SK-N-SH (cell line): ENCODE measurements around the gene PHACTR3.

ENCODE experiments used
- CHD2 ChIP-seq: fragments of 150-350 bp; IDR thresholded peaks from 2 replicates; pipeline ENCODE4 v1.6.1; 2018; ENCODE audit warnings: low read length; ENCODE audit not compliant: partially characterized antibody
- CTCF ChIP-seq: fragments of 200-600 bp; sonication (generic); IDR thresholded peaks from 2 replicates; pipeline ENCODE4 v1.6.1; 2017; ENCODE audit warnings: antibody characterized with exemption, mild to moderate bottlenecking, moderate library complexity
- EP300 ChIP-seq, 2 experiments: IDR thresholded peaks; 2 replicates each; pipeline versions ENCODE4 v1.4.0 to v1.6.1; 2012; ENCODE audit warnings: borderline replicate concordance in 1 of 2, low read depth in 1 of 2, low read length in 1 of 2
- EZH2phosphoT487 ChIP-seq: fragments of 200-600 bp; sonication (generic); IDR thresholded peaks from 2 replicates; pipeline ENCODE4 v1.6.1; 2017; ENCODE audit warnings: low read depth, mixed run types, mild to moderate bottlenecking, antibody characterized with exemption, moderate library complexity, borderline replicate concordance
- FOXM1 ChIP-seq: IDR thresholded peaks from 2 replicates; pipeline ENCODE4 v1.4.0; 2012; ENCODE audit warnings: low read depth, mild to moderate bottlenecking
- GATA2 ChIP-seq: sonication (generic); formaldehyde crosslinking; IDR thresholded peaks from 2 replicates; pipeline ENCODE4 v1.5.0; 2020; ENCODE audit warnings: mild to moderate bottlenecking, missing genetic modification reagents
- POLR2AphosphoS5 ChIP-seq: IDR thresholded peaks from 2 replicates; pipeline ENCODE4 v1.6.1; 2012; ENCODE audit warnings: low read depth, low read length
- RFX5 ChIP-seq: IDR thresholded peaks from 2 replicates; pipeline ENCODE4 v1.6.1; 2012; ENCODE audit warnings: mild to moderate bottlenecking, improper control_type of control experiment, low read length
- RXRA ChIP-seq: IDR thresholded peaks from 2 replicates; pipeline ENCODE4 v1.4.0; 2012; ENCODE audit warnings: low read depth, mild to moderate bottlenecking, borderline replicate concordance
- TAF1 ChIP-seq: IDR thresholded peaks from 2 replicates; pipeline ENCODE4 v1.6.1; 2012; ENCODE audit warnings: low read depth, mild to moderate bottlenecking, low read length, moderate library complexity, borderline replicate concordance
- TF ChIP-seq, protein P1 (sequence below): IDR thresholded peaks from 2 replicates; pipeline ENCODE4 v1.4.0; 2012; ENCODE audit warnings: low read depth, borderline replicate concordance
- TF ChIP-seq, protein P2 (sequence below): IDR thresholded peaks from 2 replicates; pipeline ENCODE4 v1.6.1; 2012; ENCODE audit warnings: mild to moderate bottlenecking, low read depth, low read length, moderate library complexity

DNA sequence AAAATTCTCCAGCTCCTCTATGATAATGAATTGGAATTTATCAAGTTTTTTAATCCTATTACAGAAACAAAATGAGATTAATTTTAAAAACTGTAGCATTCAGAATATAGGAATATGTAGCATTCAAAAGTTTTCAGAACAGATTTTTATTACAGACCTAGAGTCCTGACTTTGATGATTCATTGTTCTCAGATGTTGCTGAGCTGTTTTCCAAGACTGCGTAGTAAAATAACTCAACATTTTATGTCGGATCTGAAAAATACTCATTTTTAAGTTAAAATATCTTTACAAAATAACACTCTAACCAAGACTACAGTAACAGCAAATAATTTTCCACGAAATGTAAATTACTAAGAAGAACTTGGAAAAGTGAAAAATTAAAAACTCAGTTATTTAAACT lies 262.0 kb downstream of the PHACTR3 start:
- no peak for TF ChIP-seq EP300 (IDR thresholded peaks at IDR 0.05; ENCODE audit: borderline replicate concordance in 1 of 2, low read depth in 1 of 2, low read length in 1 of 2)
- TF ChIP-seq POLR2AphosphoS5, result no peak
- TF ChIP-seq CTCF, result no peak
- no peak for TF ChIP-seq EZH2phosphoT487
- no peak for TF ChIP-seq FOXM1
- TF ChIP-seq RXRA, result no peak
- no peak for TF ChIP-seq CHD2
- TF ChIP-seq RFX5, result no peak
- TF ChIP-seq TAF1, result no peak
- no peak for TF ChIP-seq GATA2 (CRISPR knock-in tag)
- TF ChIP-seq, protein P1, sequence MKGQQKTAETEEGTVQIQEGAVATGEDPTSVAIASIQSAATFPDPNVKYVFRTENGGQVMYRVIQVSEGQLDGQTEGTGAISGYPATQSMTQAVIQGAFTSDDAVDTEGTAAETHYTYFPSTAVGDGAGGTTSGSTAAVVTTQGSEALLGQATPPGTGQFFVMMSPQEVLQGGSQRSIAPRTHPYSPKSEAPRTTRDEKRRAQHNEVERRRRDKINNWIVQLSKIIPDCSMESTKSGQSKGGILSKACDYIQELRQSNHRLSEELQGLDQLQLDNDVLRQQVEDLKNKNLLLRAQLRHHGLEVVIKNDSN, result no peak
- TF ChIP-seq, protein P2, sequence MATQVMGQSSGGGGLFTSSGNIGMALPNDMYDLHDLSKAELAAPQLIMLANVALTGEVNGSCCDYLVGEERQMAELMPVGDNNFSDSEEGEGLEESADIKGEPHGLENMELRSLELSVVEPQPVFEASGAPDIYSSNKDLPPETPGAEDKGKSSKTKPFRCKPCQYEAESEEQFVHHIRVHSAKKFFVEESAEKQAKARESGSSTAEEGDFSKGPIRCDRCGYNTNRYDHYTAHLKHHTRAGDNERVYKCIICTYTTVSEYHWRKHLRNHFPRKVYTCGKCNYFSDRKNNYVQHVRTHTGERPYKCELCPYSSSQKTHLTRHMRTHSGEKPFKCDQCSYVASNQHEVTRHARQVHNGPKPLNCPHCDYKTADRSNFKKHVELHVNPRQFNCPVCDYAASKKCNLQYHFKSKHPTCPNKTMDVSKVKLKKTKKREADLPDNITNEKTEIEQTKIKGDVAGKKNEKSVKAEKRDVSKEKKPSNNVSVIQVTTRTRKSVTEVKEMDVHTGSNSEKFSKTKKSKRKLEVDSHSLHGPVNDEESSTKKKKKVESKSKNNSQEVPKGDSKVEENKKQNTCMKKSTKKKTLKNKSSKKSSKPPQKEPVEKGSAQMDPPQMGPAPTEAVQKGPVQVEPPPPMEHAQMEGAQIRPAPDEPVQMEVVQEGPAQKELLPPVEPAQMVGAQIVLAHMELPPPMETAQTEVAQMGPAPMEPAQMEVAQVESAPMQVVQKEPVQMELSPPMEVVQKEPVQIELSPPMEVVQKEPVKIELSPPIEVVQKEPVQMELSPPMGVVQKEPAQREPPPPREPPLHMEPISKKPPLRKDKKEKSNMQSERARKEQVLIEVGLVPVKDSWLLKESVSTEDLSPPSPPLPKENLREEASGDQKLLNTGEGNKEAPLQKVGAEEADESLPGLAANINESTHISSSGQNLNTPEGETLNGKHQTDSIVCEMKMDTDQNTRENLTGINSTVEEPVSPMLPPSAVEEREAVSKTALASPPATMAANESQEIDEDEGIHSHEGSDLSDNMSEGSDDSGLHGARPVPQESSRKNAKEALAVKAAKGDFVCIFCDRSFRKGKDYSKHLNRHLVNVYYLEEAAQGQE, result no peak
